Renal pelvis (tissue), 4 donors: ENCODE results near the gene RPGR. TPM values are rescaled to one million over a fixed set of nuclear protein-coding genes. Genes with fewer than 3 reads are reported as not detected.

ENCODE experiments used
- DNase-seq: peaks from one replicate; pipeline ENCODE4 v3.0.0-alpha.2; 2013
- polyA plus RNA-seq, 3 donors: library from polyadenylated mRNA; unstranded; fragments of 120-200 nt; gene quantifications; one replicate each; pipeline ENCODE4 v1.2.1, GENCODE V29; 2013; ENCODE audit not compliant: insufficient read length in 3 of 3

Gene RPGR
- polyA plus RNA-seq, 3 donors: 11.3 to 21.4 (median 21.1) TPM

DNA sequence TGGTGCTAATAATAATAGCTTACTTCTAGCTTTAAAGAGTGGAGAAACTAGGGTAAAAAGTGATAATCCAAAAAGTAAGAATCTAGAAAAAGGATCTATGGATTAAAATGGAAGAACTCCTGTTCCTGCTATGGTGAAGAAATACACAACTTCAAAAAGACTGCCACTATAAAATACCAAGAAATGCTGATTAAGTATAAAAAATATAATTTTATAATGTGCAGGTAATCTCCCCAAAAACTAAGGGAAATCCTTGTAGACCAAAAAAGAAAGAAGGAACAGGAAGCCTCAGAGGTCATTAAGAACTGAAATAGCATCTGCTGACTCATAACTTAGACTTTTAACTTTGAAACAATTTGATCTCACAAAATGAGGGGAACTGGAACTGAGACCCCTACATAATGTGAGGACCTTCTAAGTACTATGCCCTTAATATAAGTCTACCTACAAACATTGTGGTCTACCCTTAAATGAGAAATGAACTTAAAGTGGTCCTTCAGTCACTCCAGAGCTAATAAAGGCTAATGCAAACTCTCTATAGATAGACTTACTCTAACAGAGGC is 56.1 kb downstream of the RPGR start:
- no peak for DNase-seq

DNA sequence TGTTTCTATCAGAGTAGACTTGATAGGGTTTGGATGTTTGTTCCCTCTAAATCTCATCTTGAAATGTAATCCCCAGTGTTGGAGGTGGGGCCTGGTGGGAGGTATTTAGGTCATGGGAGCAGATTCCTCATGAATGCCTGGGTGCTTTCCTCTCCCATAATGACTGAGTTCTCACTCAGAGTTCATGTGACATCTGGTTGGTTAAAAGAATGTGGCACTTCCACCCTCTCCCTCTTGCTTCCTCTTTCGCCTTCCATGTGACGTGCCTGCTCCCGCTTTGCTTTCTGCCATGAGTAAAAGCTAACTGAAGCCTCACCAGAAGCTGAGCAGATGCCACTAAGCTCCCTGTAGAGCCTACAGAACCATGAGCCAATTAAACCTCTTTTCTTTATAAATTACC is 59.3 kb downstream of the RPGR start:
- DNase-seq: no peak

DNA sequence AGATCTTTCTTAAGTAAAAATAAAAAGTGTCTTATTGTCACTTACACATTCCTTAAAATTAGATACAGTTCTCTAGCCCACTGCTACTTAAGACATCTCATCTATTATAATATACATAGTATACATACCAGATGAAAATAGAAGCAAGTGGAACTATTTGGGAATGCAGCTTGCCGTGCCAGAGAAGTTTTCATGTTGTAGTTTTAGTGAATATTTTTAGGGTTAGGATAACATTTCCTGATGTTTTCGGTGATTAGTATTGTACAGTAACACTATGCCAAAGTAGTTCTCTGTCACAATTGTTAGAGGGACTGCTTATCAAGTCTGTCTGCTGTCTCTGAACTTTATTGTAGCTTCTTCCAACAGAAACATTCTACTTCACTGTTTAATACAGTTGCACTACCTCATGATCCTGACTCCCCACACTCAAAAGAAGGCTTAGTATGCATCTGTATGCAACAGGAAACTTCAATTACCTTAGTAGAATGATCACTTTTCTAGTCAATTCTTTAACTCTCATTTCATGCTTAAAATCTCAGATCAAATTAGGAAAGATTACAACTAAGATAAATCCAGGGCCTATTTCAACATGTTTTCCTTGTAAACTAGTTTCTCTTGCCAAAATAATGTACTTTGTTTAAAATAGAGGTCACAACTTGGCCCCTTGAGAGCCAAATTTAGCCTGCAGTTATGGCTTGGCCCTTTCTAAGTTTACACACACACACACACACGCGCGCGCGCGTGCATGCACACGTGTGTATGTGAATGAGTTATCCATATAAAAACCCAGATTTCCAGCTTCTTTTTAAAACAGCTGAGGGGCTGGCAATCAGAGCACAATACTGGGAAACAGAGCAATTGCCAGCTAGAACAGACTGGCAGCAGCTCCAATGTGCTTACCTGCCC is 64.3 kb downstream of the RPGR start:
- DNase-seq: no peak

DNA sequence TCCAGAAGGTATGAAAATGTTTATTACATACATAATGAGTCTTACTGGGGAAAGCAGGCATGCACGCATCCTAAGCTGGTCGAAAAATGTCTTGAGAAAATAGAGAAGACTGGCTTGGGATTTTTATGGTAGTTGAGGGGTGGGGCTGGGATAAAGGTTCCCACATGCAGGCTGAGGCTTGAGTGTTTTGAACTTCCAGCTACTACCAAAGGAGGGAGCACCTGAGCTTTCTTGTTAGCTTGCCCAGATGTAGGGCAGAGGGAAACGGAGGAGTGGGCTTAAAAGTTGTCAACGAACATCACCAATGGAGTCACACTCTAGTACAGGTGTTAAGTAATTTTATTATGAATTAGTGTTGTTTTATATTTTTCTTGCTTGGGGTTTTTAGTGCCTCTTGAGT is 67.1 kb downstream of the RPGR start:
- no peak for DNase-seq

- no peak for DNase-seq
Measured at GRCh38 chrX:38256019-38256418, 71.3 kb downstream of the RPGR start.

GRCh38 chrX:38249965-38250364 is 77.3 kb downstream of the RPGR start:
- DNase-seq: peak; percentile 3

DNA sequence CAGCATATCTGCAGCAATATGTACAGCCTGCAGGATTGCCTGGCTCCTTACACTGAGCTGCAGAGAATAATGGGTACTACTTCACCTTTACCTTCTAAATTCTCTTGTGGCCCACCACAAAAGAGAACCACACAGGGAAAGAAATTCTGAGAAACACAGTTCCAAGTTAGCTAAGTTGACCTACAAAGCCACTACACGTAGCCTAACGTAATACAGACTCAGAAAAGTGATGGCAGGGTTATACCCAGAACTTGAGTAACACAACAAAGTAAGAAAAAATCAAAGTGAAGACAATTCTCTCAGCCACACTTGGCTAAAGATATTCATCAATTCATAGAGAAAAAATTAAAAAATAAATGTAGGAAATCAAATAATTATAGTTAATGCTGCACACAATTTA is 80.3 kb downstream of the RPGR start:
- DNase-seq: no peak

GRCh38 chrX:38240541-38240940 is 86.8 kb downstream of the RPGR start:
- DNase-seq: no peak

- no peak for DNase-seq
Measured at GRCh38 chrX:38236901-38237615, 90.3 kb downstream of the RPGR start.

DNA sequence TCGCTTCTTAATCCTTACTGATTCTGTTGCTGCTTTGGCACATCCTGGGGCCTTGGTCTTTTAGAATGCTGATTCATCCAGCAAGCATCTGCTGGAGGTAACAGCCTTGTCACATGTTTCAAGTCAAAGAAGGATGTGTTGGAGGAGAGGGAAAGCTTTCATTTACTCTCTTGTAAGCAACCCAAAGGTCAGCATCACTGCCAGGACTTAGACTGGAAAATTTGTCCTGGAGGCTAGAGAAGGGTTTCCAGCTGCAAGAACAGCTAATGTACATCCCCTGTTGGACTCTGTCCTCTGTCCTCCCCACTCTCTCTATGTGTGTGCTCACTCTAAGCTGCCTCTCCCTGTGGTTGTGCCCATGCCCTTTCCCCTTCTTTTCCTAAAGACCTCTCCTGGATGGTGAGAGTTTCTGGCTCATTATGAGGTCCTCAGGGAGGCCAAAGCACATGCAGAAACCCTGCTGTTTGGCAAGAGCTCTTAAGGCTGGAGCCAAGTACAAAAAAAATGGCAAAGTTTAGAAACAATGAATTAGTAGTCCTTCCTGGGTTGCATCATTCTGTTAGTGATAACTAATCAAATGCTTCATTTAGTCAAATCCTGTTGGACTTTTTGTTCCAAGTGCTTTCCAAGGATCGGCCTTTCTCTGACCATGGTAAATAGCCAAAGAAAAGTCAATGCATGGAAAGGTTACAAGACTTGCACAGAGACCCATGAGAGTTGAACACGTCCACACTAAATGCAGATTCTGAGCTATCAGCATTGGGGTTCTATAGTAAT is 93.2 kb downstream of the RPGR start:
- no peak for DNase-seq

GRCh38 chrX:38232079-38232686 is 95.1 kb downstream of the RPGR start:
- DNase-seq: no peak

- DNase-seq: no peak
Measured at GRCh38 chrX:38225093-38225492, 102.2 kb downstream of the RPGR start.

DNA sequence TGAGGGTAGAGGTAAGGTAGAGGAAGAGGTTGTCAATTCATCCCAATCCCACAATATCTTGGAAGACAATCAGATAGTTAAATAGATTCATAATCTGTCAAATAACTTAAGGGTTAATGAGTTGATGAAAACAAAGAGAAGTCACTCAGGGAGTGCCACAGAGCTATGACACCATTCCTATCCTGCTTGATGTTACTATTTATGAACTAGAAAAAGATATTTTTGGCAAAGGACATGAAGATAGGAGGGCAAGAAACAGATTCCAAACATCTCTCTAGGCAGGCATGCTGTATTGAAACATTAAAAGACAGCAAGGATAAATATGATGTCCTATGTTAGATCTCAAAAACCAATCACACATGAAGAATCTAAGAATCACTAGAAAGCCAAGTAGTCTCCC is 103.1 kb downstream of the RPGR start:
- no peak for DNase-seq

GRCh38 chrX:38221391-38221929 is 105.8 kb downstream of the RPGR start:
- DNase-seq: no peak

- peak; percentile 7 for DNase-seq
Measured at GRCh38 chrX:38220415-38221390, 106.6 kb downstream of the RPGR start, which contains the start of gene SRPX. TSS of gene SRPX (minus strand) at chrX:38220871. CDS start at chrX:38220792, 79 bp downstream.

DNA sequence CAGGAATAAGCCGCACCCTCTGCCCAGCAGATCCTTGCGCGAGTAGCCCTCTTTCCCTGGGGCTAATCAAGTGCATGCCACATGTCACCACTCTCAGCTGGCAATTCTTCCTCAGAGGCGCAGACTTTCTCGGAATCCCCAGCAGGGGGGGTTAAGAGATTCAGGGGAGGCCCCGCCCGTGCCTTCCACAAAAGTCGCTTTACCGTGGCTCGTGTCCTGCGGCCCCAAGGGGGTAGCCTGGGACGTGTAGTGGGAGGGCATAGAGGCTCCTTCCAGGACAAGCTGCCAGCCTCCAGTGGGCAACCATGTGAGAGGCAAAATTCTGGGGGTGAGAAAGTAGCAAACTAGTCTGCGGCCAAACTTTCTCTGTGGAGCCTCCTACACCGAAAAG is 107.3 kb downstream of the RPGR start:
- peak; percentile 36 for DNase-seq
